Measurements from ENCODE around the gene ADGRL2. TPM values are rescaled to one million over a fixed set of nuclear protein-coding genes. Genes with fewer than 3 reads are reported as not detected.

The ADGRL2 gene
- total RNA-seq: 10 to 100 TPM; 24.4 to 57.1 (median 45.4) TPM

DNA sequence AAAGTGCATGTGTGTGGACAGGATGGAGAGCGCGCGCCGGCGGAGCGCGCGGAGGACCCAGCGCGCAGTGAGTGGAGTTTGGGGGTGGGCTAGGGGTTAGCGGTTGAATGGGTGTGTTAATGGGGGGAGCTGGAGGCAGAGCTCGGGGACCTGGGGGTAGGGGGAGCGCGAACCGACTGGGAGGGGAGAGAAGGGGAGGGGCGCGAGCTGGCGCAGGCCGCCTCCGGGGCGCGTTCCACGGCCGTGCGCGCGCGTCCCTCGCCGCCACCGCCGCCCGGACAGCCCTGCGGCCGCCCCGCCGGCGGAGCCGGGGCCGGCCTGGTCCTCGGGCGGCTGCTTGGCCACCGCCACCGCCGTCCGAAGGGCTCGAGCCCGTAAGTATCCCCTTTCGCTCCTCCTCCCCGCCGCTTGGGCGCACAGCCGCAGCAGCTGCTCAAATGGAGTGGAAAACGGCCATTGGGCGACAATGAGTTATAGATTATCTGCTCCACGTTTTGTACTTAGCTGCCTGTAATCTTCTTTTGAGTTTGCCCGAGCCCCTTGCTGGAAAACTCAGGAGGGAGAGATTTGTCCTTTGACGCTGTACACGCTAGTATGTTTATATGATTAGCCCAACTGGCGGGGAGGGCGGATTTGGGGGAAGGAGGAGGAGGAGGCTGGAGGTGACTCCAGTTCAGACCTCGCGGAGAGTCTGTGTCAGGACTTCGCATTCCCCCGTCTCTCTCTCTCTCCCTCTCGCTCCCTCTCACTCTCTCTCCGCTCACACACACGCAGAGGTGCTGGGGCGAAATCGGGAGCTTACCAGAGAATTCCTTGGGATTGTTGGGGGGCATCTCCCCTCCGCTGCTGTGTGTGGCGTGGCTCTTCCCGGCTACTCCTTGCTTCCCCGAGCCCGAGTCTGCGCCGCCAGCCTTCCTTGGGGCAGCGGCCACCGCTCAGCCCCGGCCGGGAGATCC lies at the start of gene ADGRL2:
Gene ADGRL2 (plus strand): TSS at position 240 of the 956 bp plus-strand sequence. CDS start 36,051 bp downstream, outside the sequence.
- DNase-seq (ENCODE audit: low spot score in 2 of 2): peak; percentile 68 to 90
- 0 to 1% methylated on average over 58 to 66 of the region's 81 CpGs for WGBS, 2 donors
- H3K4me3 ChIP-seq (ENCODE audit: low read depth, poor library complexity, severe bottlenecking): peak within 1 kb of the TSS; percentile 89
- intact Hi-C loops (cut with DNase I; ENCODE audit: low total_unique reads): no loop called here
- TF ChIP-seq, protein P1, sequence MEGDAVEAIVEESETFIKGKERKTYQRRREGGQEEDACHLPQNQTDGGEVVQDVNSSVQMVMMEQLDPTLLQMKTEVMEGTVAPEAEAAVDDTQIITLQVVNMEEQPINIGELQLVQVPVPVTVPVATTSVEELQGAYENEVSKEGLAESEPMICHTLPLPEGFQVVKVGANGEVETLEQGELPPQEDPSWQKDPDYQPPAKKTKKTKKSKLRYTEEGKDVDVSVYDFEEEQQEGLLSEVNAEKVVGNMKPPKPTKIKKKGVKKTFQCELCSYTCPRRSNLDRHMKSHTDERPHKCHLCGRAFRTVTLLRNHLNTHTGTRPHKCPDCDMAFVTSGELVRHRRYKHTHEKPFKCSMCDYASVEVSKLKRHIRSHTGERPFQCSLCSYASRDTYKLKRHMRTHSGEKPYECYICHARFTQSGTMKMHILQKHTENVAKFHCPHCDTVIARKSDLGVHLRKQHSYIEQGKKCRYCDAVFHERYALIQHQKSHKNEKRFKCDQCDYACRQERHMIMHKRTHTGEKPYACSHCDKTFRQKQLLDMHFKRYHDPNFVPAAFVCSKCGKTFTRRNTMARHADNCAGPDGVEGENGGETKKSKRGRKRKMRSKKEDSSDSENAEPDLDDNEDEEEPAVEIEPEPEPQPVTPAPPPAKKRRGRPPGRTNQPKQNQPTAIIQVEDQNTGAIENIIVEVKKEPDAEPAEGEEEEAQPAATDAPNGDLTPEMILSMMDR (IDR thresholded peaks at IDR 0.05): no peak
- no peak for TF ChIP-seq POLR2A (IDR thresholded peaks at IDR 0.05)

DNA sequence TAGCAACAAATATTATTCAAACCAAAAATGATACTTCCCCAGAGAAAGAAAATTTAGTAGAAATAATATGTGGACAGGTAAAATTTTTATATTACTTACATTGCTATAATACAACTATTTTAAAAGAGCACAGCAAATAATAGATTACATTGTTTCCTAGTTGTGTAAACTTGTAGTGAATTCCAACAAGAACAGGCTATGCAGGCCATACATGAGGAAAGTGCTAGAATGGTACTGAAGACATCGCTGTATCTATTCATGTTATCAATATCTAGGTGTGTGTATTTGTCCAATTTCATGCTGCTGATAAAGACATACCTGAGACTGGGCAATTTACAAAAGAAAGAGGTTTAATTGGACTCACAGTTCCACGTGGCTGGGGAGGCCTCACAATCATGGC lies 47.9 kb upstream of the ADGRL2 start:
- intact Hi-C loops (cut with DNase I; ENCODE audit: low total_unique reads): no loop called here
- no peak for TF ChIP-seq POLR2A (IDR thresholded peaks at IDR 0.05)
- TF ChIP-seq, protein P1 (IDR thresholded peaks at IDR 0.05): no peak
- H3K4me3 ChIP-seq (ENCODE audit: low read depth, poor library complexity, severe bottlenecking): no peak overlapping the region
- 63 to 69% methylated on average over 2 of the region's 2 CpGs for WGBS, 2 donors
- no peak for DNase-seq (ENCODE audit: low spot score in 2 of 2)

DNA sequence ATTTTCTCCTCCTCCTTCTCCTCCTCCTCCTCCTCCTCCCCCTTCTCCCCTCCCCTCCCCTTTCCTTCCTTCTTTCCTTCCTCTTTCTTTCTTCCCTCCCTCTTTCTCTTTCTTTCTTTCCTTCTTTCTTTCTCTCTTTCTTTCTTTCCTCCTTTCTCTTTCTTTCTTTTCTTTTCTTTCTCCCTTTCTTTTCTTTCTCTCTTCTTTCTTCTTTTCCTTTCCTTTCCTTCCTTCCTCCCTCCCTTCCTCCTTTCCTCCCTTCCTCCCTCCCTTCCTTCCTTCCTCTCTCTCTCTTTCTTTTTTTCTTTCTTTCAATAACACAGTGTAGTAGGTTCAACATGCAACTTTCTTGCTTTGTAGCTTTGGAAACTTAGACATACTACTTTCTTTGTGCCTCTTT lies 46.3 kb upstream of the ADGRL2 start:
- DNase-seq (ENCODE audit: low spot score in 2 of 2): no peak
- no peak for TF ChIP-seq POLR2A (IDR thresholded peaks at IDR 0.05)
- TF ChIP-seq, protein P1 (IDR thresholded peaks at IDR 0.05): no peak
- intact Hi-C loops (cut with DNase I; ENCODE audit: low total_unique reads): no loop called here
- H3K4me3 ChIP-seq (ENCODE audit: low read depth, poor library complexity, severe bottlenecking): no peak overlapping the region

DNA sequence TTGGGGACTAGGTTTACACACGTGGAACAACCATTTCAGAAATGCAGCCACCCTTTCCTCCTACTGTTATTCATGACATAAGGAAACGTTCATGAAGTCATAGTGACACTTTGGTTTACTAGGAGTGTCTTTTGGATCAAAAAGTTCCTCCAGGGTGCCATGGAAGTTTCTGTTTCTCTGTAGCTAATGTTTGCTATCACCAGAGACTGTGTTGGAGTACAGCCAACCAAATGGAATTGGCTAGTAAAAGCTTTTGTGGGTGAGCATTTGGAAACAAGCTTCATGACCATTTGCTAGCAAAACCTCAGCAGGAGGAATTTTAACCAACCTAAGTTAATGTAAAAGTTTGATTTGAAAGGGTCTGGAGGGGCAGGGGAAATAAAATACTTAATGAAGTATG lies 43.9 kb upstream of the ADGRL2 start:
- 57 to 67% methylated on average over 2 of the region's 2 CpGs for WGBS, 2 donors
- TF ChIP-seq POLR2A (IDR thresholded peaks at IDR 0.05): no peak
- TF ChIP-seq, protein P1 (IDR thresholded peaks at IDR 0.05): no peak
- no peak overlapping the region for H3K4me3 ChIP-seq (ENCODE audit: low read depth, poor library complexity, severe bottlenecking)
- intact Hi-C loops (cut with DNase I; ENCODE audit: low total_unique reads): no loop called here
- DNase-seq (ENCODE audit: low spot score in 2 of 2): no peak

DNA sequence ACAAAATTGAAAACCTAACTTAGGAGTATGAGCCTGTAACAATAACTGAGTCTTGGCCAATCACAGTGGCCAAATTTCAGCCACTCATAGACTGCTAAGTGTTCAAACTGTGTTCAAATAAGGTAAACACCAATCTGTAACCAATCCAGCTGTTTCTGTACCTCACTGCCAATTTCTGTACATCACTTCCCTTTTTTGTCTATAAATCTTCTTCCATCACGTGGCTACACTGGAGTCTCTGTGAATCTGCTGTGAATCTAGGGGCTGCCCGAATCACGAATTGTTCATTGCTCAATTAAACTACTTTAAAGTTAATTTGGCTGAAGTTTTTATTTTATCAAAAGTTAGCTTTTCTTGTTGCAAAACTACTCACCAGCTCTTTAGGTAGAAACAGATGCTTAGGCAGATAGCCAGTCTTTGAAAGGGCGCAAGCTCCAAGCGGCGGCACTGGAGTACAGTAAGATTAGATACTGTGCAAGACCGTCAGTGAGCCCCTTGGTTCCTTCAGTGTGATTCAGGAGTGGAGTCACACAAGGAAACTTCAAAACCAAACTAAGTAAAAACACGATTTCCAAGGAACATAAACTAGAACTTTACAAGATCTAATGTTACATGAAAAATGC lies 43.2 kb upstream of the ADGRL2 start:
- TF ChIP-seq, protein P1 (IDR thresholded peaks at IDR 0.05): no peak
- TF ChIP-seq POLR2A (IDR thresholded peaks at IDR 0.05): no peak
- intact Hi-C loops (cut with DNase I; ENCODE audit: low total_unique reads): no loop called here
- no peak overlapping the region for H3K4me3 ChIP-seq (ENCODE audit: low read depth, poor library complexity, severe bottlenecking)
- no peak for DNase-seq (ENCODE audit: low spot score in 2 of 2)
- 51 to 68% methylated on average over 8 of the region's 8 CpGs for WGBS, 2 donors

All from lower leg skin (tissue), 4 donors.